ENCODE measurements around the gene TLR10.

- TF ChIP-seq, protein P1, sequence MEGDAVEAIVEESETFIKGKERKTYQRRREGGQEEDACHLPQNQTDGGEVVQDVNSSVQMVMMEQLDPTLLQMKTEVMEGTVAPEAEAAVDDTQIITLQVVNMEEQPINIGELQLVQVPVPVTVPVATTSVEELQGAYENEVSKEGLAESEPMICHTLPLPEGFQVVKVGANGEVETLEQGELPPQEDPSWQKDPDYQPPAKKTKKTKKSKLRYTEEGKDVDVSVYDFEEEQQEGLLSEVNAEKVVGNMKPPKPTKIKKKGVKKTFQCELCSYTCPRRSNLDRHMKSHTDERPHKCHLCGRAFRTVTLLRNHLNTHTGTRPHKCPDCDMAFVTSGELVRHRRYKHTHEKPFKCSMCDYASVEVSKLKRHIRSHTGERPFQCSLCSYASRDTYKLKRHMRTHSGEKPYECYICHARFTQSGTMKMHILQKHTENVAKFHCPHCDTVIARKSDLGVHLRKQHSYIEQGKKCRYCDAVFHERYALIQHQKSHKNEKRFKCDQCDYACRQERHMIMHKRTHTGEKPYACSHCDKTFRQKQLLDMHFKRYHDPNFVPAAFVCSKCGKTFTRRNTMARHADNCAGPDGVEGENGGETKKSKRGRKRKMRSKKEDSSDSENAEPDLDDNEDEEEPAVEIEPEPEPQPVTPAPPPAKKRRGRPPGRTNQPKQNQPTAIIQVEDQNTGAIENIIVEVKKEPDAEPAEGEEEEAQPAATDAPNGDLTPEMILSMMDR (IDR thresholded peaks at IDR 0.05; ENCODE audit: poor library complexity, severe bottlenecking), result no peak
- TF ChIP-seq EZH2 (IDR thresholded peaks at IDR 0.05; ENCODE audit: borderline replicate concordance, insufficient read depth, low read length, poor library complexity, severe bottlenecking), result no peak
- TF ChIP-seq EP300 (conservative IDR thresholded peaks at IDR 0.05; ENCODE audit: poor library complexity, severe bottlenecking), result no peak
- no peak for TF ChIP-seq TAF1 (IDR thresholded peaks at IDR 0.05; ENCODE audit: low read depth)
- no peak for TF ChIP-seq MXI1 (conservative IDR thresholded peaks at IDR 0.05; ENCODE audit: poor library complexity, severe bottlenecking)
- TF ChIP-seq RAD21 (conservative IDR thresholded peaks at IDR 0.05), result no peak
- no peak for TF ChIP-seq REST (IDR thresholded peaks at IDR 0.05; ENCODE audit: borderline replicate concordance)
- TF ChIP-seq POLR2AphosphoS5 (IDR thresholded peaks at IDR 0.05), result no peak
- TF ChIP-seq SMC3 (conservative IDR thresholded peaks at IDR 0.05; ENCODE audit: poor library complexity), result no peak
Observed at GRCh38 chr4:38831653-38832052, 48.9 kb upstream of the TLR10 start.

Measured in neural cell (in vitro differentiated cells).